ENCODE data around the gene PRLR.

DNA sequence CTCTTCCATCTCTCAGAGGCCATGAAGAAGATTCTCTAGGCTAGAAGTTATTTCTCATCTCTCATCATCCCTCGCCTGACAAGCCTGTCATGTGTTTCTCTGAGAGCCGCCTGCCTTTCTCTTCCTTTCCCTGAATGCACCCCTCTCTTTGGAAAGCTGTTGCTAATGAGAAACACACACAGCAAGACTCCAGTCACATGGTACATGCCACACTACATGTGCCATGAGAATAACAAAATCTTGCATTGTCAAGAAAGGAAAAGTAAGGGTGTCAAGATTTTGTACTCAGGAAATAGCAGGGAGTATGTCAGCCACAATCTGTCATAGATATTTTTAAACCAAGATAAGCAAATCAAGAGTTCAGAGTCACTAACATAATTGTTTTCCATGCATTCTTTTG lies 191.4 kb downstream of the PRLR start:
- TF ChIP-seq POLR2A (IDR thresholded peaks at IDR 0.05) (no peak), POLR2AphosphoS5 (IDR thresholded peaks at IDR 0.05) (no peak)
- TF ChIP-seq, protein P1, sequence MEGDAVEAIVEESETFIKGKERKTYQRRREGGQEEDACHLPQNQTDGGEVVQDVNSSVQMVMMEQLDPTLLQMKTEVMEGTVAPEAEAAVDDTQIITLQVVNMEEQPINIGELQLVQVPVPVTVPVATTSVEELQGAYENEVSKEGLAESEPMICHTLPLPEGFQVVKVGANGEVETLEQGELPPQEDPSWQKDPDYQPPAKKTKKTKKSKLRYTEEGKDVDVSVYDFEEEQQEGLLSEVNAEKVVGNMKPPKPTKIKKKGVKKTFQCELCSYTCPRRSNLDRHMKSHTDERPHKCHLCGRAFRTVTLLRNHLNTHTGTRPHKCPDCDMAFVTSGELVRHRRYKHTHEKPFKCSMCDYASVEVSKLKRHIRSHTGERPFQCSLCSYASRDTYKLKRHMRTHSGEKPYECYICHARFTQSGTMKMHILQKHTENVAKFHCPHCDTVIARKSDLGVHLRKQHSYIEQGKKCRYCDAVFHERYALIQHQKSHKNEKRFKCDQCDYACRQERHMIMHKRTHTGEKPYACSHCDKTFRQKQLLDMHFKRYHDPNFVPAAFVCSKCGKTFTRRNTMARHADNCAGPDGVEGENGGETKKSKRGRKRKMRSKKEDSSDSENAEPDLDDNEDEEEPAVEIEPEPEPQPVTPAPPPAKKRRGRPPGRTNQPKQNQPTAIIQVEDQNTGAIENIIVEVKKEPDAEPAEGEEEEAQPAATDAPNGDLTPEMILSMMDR (IDR thresholded peaks at IDR 0.05 in 8 of 11, conservative IDR thresholded peaks at IDR 0.05 in 3 of 11): no peak
